RWPE2 (cell line): ENCODE results near the gene TMEM151A.

Experiments used
- ATAC-seq: fragments of 200-7000 bp; cut with Tn5 transposase; 3 replicates; pipeline ENCODE4 v1.9.1; 2021; ENCODE audit warnings: low read depth
- DNase-seq: peaks from one replicate; pipeline ENCODE4 v3.0.0-alpha.2; 2020; ENCODE audit warnings: low spot score
- H3K27ac ChIP-seq: fragments of 450-650 bp; 2 replicates; pipeline ENCODE4 v1.5.1; 2017; ENCODE audit warnings: mild to moderate bottlenecking; ENCODE audit not compliant: poor library complexity, severe bottlenecking
- H3K27me3 ChIP-seq: fragments of 250-450 bp; sonication (Bioruptor Pico); 2 replicates; pipeline ENCODE4 v1.5.1; 2021; ENCODE audit warnings: mild to moderate bottlenecking, moderate library complexity; ENCODE audit not compliant: insufficient read depth, poor library complexity, severe bottlenecking
- H3K36me3 ChIP-seq: fragments of 250-450 bp; sonication (Bioruptor Pico); 2 replicates; pipeline ENCODE4 v1.5.1; 2020; ENCODE audit warnings: low read depth, mild to moderate bottlenecking, moderate library complexity
- H3K4me1 ChIP-seq: fragments of 250-450 bp; sonication (Bioruptor Pico); 2 replicates; pipeline ENCODE4 v1.5.1; 2021; ENCODE audit warnings: mild to moderate bottlenecking, moderate library complexity; ENCODE audit not compliant: insufficient read depth, poor library complexity, severe bottlenecking
- H3K4me3 ChIP-seq: fragments of 250-450 bp; sonication (Bioruptor Pico); 2 replicates; pipeline ENCODE4 v1.5.1; 2021; ENCODE audit warnings: mild to moderate bottlenecking, moderate library complexity; ENCODE audit not compliant: severe bottlenecking
- H3K9me3 ChIP-seq: fragments of 250-450 bp; sonication (Bioruptor Pico); 2 replicates; pipeline ENCODE4 v1.5.1; 2021; ENCODE audit warnings: mild to moderate bottlenecking, moderate library complexity; ENCODE audit not compliant: severe bottlenecking
- TF ChIP-seq, protein P1 (sequence below): fragments of 450-650 bp; IDR thresholded peaks from one replicate; pipeline ENCODE4 v1.5.1; 2017; ENCODE audit warnings: mild to moderate bottlenecking, moderate library complexity; ENCODE audit not compliant: poor library complexity, severe bottlenecking

Gene TMEM151A

DNA sequence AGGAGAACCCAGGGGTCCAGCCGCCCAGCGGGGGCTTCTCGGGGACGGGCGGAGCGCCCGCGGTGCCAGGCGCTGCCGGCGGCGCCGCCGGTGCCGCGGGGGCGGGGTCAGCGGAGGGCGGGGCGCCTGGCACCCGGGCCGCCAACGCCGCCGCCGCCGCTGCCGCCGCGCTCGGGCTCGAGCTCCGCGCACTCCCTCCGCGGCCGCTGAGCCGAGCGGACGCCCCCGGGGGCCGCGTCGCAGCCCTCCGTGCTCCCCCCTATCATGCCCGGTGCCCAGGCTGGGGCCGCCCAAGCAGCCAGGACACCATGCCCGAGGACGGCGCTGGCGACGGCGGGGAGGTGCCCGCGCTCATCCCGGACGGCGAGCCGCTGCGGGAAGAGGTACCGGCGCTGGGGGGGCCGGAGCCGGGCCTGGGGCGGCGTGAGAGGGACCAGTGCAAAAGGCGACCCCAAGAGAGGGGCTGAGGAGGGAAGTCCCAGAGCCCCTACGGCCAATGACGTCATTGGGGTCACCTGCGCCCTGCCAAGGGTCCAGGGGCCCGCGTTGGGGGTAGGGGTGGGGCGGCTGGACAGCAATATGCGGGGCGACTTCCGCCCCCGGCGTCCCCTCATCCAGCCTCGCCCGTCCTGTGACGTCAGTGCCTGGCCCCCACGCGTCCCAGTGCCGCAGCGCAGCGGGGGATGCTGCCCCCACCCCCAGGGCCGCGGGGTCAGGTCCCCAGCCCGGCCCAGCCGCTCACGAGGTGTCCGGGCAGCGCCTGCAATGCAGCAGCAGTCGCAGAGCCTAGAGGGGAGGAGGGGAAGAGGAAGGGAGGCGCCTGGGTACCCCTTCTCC lies at the start of gene TMEM151A:
Gene TMEM151A, plus strand, starts transcription at position 189 of the 837 bp plus-strand sequence. Its CDS starts 120 bp downstream, at position 309.
- Histone ChIP-seq H3K36me3 (no peaks in the 10 kb centered on the region), H3K27me3 (peaks cover 35% of the 10 kb centered on the region), H3K9me3 (no peaks in the 10 kb centered on the region), H3K27ac (no peak within 1 kb of the TSS), H3K4me3 (peak within 1 kb of the TSS; percentile 36), H3K4me1 (peaks cover 7% of the 10 kb centered on the region)
- TF ChIP-seq, protein P1, sequence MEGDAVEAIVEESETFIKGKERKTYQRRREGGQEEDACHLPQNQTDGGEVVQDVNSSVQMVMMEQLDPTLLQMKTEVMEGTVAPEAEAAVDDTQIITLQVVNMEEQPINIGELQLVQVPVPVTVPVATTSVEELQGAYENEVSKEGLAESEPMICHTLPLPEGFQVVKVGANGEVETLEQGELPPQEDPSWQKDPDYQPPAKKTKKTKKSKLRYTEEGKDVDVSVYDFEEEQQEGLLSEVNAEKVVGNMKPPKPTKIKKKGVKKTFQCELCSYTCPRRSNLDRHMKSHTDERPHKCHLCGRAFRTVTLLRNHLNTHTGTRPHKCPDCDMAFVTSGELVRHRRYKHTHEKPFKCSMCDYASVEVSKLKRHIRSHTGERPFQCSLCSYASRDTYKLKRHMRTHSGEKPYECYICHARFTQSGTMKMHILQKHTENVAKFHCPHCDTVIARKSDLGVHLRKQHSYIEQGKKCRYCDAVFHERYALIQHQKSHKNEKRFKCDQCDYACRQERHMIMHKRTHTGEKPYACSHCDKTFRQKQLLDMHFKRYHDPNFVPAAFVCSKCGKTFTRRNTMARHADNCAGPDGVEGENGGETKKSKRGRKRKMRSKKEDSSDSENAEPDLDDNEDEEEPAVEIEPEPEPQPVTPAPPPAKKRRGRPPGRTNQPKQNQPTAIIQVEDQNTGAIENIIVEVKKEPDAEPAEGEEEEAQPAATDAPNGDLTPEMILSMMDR: no peak
- ATAC-seq (no peak), DNase-seq (no peak)

DNA sequence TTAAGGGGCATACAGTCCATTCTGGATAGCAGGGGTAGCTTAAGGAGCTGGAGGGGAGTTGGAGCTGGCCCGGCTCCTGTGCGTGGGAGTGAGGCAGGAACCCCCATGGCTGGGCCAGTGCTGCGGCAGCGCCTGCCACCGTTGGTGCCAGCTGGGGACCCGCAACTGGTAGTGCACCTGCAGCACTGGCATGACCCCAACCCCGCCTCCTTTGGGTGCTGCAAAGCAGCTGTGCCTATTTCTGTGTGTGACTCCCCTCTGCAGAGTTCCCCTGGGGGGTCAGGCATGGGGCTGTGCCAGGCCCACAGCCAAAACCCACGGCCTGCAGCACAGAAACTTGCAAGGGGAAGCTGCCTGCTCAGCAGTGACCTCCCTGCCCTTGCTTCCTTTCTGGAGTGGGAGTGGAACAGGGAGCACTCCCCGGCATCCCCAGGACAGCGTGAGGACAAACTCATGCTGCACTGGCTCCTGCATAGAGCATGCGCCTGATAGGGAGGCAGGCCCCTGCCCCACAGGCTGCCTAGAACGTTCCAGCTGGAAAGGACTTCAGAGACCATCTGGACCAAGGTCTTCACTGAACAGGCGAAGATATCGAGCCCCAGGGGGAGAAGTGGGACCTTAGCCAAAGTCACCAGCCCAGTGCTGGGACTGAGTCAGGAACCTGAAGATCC lies 49.5 kb upstream of the TMEM151A start:
- H3K27me3 ChIP-seq: no peaks in the 10 kb centered on the region
- TF ChIP-seq, protein P1: no peak
- H3K4me1 ChIP-seq: no peaks in the 10 kb centered on the region
- H3K27ac ChIP-seq: no peak overlapping the region
- H3K9me3 ChIP-seq: no peaks in the 10 kb centered on the region
- H3K4me3 ChIP-seq: no peak overlapping the region
- DNase-seq: no peak
- no peak for ATAC-seq
- peaks cover 24% of the 10 kb centered on the region for H3K36me3 ChIP-seq

DNA sequence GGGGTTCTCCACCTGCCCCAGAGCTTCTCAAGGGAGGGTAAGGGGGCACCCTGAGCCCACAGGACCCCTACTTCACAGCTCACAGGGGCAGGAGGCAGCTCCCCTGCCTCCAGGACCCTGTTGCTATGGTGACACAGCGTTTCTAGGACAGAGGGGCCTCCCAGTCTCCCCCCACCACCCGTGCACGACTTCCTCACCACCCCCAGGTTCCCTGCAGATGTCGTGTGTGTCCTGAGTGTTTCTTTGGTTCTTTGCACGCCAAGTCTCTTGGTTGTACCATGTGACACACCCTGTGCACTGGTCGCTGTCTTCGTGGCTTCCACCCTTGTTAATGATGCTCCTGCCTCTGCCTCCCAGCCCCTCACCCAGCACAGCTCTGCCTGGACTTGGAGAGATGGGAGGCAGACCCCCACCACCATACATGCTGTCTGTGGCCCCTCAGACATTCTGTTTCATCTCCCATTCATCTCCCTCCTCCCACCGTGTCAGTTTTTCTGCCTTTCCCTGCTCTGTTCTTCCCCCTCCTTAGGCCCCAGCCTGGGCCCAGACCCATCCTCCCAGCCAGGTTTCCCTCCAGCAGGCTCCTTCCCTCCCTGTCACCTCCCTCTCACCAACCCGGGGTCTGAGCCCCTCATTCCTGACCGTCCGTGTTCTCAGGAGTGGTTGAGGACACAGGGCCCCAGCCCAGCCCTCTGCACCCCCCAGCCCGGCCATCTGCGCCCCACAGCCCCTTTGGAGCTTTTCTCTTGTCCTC lies 47.7 kb upstream of the TMEM151A start:
- Histone ChIP-seq H3K9me3 (no peaks in the 10 kb centered on the region), H3K4me1 (no peaks in the 10 kb centered on the region), H3K4me3 (no peak overlapping the region), H3K27me3 (no peaks in the 10 kb centered on the region), H3K27ac (no peak overlapping the region), H3K36me3 (peaks cover 24% of the 10 kb centered on the region)
- ATAC-seq (no peak), DNase-seq (no peak)
- TF ChIP-seq, protein P1: no peak

DNA sequence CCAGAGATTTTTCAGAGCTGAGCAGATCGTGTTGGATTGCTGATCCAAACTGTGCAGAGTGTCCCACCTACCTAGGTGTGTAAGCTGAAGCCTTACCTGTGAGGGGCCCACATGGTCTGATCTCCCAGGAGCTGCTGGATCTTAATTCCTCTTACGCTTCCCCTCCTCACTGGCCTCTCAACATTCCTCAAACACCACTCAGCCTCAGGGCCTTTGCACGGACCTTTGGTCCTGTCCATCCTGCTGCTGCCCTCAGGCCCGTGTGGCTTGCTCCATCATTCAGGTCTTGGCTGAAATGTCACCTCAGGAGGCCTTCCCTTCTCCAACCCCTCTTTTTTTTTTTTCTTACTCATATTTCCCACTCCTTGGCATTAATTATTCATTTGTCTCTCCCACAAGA lies 44.4 kb upstream of the TMEM151A start:
- no peak overlapping the region for H3K4me3 ChIP-seq
- H3K9me3 ChIP-seq: no peaks in the 10 kb centered on the region
- no peaks in the 10 kb centered on the region for H3K27me3 ChIP-seq
- TF ChIP-seq, protein P1: no peak
- no peak for ATAC-seq
- H3K36me3 ChIP-seq: no peaks in the 10 kb centered on the region; the same call in 1 of the 2 replicates
- DNase-seq: no peak
- H3K27ac ChIP-seq: no peak overlapping the region
- no peaks in the 10 kb centered on the region for H3K4me1 ChIP-seq
